Natural killer cell (primary cell): ENCODE results near the gene RAD51B. TPM values are rescaled to one million over a fixed set of nuclear protein-coding genes. Genes with fewer than 3 reads are reported as not detected.

Experiments used
- ATAC-seq, 3 donors: fragments of 150-1000 bp in 2 of 3; fragments of 200-7000 bp in 1 of 3; cut with Tn5 transposase; 1 replicate in 1 of 3; 2 replicates in 2 of 3; pipeline ENCODE4 v1.10.0; 2021; ENCODE audit warnings: mild to moderate bottlenecking in 2 of 3, moderate library complexity in 2 of 3
- DNase-seq, 2 donors: peaks; one replicate each; pipeline versions ENCODE4 v3.0.0 to v3.0.0-alpha.2; 2013 to 2021; ENCODE audit warnings: mixed read lengths in 1 of 2
- H3K27ac ChIP-seq: one replicate; pipeline ENCODE4 v1.5.1; 2013; ENCODE audit warnings: mild to moderate bottlenecking, low read length
- H3K27me3 ChIP-seq: one replicate; pipeline ENCODE4 v1.6.1; 2013; ENCODE audit warnings: low read length; ENCODE audit not compliant: control insufficient read depth, insufficient read depth
- H3K36me3 ChIP-seq: one replicate; pipeline ENCODE4 v1.6.1; 2013; ENCODE audit warnings: low read length; ENCODE audit not compliant: control insufficient read depth, insufficient read depth
- H3K4me1 ChIP-seq: one replicate; pipeline ENCODE4 v1.6.1; 2013; ENCODE audit warnings: low read length; ENCODE audit not compliant: control insufficient read depth, insufficient read depth
- H3K4me3 ChIP-seq: one replicate; pipeline ENCODE4 v1.5.1; 2013; ENCODE audit warnings: low read length
- H3K9me3 ChIP-seq: one replicate; pipeline ENCODE4 v1.6.1; 2013; ENCODE audit warnings: low read length; ENCODE audit not compliant: control insufficient read depth, insufficient read depth
- H3K27ac Mint-ChIP-seq, 2 donors: one replicate each; pipeline ENCODE4 v1.8.0; 2022; ENCODE audit warnings: mild to moderate bottlenecking in 2 of 2, mixed read lengths in 2 of 2, moderate library complexity in 1 of 2
- H3K27me3 Mint-ChIP-seq, 2 donors: one replicate each; pipeline ENCODE4 v1.8.0; 2022; ENCODE audit warnings: low read depth in 2 of 2, mixed read lengths in 2 of 2
- H3K36me3 Mint-ChIP-seq: one replicate; pipeline ENCODE4 v1.8.0; 2022; ENCODE audit warnings: mixed read lengths
- H3K4me1 Mint-ChIP-seq, 2 donors: one replicate each; pipeline ENCODE4 v1.8.0; 2022; ENCODE audit warnings: mixed read lengths in 2 of 2
- H3K4me3 Mint-ChIP-seq: one replicate; pipeline ENCODE4 v1.8.0; 2022; ENCODE audit warnings: mild to moderate bottlenecking, moderate library complexity, mixed read lengths
- H3K9me3 Mint-ChIP-seq, 2 donors: one replicate each; pipeline ENCODE4 v1.8.0; 2022; ENCODE audit warnings: mixed read lengths in 2 of 2
- WGBS: methylation state at CpG from one replicate; pipeline ENCODE4 v1.1.7; 2013; ENCODE audit warnings: missing lambda C conversion rate; ENCODE audit not compliant: insufficient coverage; 5-methylcytosine and 5-hydroxymethylcytosine counted together
- intact Hi-C: fragments of 100-400 bp; cut with micrococcal nuclease; formaldehyde crosslinking; loops from one replicate; pipeline ENCODE4 v1.14.2; 2022
- total RNA-seq, 4 donors: library from RNA; stranded (reverse); fragments of 120-200 nt in 1 of 4; gene quantifications; one replicate each; pipeline versions ENCODE4 v1.2.3 to v1.2.4, GENCODE V29; 2013 to 2022
- TF ChIP-seq, protein P1 (sequence below): fragments of 200-600 bp; IDR thresholded peaks from one replicate; pipeline ENCODE4 v1.8.0; 2022; ENCODE audit warnings: antibody characterized with exemption

Gene RAD51B
- total RNA-seq, 3 donors from 2014 or later (not counting 1 experiment from before 2014, with no cell fraction given) = 28.1 to 37.6 (median 28.6) TPM

DNA sequence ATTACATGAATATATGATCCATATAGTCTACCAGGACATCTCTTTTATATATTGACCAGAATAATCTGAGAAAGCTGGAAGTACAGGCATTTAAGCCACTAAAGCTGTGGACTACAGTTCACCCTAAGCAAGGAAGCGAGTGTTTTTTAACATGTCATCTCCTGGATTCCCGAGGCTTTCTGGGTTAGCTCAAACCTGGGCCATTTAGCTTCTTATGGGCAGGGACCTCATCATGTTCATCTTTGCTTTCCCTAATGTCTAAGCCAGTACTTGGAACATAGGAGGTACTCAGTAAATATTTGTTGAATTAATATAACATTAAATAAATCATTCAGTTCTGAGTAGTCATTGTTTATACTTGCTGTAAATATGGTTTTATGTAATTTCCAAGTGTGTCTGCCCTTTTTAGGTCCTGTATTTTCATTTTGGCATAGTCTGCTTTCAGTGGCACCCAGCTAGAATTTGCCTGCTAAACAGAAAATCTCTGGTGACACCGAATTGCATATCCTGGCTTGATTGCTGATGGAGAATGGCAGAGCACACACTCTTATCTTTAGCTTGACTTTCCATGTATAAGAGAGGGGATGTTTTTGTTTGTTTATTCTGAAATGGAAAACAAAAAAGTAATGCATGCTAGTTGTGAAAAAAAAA is 628.8 kb downstream of the RAD51B start:
- Histone ChIP-seq H3K4me3 (no peak overlapping the region), H3K36me3 (no peaks in the 10 kb centered on the region), H3K27ac (no peak overlapping the region), H3K27me3 (no peaks in the 10 kb centered on the region), H3K4me1 (no peaks in the 10 kb centered on the region), H3K9me3 (no peaks in the 10 kb centered on the region)
- no peak overlapping the region for H3K27ac Mint-ChIP-seq
- DNase-seq (no peak), ATAC-seq (no peak)
- intact Hi-C loops = no loop called here
- H3K9me3 Mint-ChIP-seq = no peaks in the 10 kb centered on the region
- WGBS = 97% methylated on average over 3 of the region's 3 CpGs
- peaks cover 0 to 5% of the 10 kb centered on the region in 2 donors for H3K4me1 Mint-ChIP-seq
- H3K27me3 Mint-ChIP-seq = no peaks in the 10 kb centered on the region
- no peaks in the 10 kb centered on the region for H3K36me3 Mint-ChIP-seq
- H3K4me3 Mint-ChIP-seq = no peak overlapping the region
- TF ChIP-seq, protein P1, sequence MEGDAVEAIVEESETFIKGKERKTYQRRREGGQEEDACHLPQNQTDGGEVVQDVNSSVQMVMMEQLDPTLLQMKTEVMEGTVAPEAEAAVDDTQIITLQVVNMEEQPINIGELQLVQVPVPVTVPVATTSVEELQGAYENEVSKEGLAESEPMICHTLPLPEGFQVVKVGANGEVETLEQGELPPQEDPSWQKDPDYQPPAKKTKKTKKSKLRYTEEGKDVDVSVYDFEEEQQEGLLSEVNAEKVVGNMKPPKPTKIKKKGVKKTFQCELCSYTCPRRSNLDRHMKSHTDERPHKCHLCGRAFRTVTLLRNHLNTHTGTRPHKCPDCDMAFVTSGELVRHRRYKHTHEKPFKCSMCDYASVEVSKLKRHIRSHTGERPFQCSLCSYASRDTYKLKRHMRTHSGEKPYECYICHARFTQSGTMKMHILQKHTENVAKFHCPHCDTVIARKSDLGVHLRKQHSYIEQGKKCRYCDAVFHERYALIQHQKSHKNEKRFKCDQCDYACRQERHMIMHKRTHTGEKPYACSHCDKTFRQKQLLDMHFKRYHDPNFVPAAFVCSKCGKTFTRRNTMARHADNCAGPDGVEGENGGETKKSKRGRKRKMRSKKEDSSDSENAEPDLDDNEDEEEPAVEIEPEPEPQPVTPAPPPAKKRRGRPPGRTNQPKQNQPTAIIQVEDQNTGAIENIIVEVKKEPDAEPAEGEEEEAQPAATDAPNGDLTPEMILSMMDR = no peak

DNA sequence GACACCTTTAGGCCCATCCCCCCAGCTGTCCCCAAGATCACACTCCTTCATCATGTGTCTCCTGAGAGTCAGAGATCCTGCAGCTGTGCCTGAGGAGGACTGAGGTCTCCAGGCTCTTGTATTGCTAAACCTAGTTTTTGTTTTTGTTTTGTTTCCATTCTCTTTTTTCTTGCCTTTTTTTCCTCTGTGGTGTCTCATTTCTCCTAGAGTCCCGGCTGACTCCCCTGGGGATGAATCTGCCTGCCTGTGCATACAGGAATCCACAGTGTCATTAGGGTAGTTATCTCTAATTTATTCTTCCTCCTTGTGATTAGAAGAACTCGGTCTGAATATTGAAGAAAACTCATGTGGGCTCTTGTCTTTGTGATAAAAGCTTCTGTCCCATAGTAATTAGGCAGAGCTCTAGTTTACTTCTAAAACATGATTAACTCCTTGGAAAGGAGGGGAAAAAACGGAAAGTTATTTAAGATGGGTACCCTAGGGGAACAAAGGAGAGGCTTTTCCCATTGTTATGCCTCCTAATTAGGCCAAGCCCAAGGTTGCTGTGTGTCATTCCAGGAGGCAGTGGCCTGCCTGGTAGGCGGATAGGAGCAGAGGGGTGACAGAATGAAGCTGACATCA is 630.1 kb downstream of the RAD51B start:
- Mint-ChIP-seq H3K27ac (no peak overlapping the region), H3K36me3 (no peaks in the 10 kb centered on the region), H3K27me3 (no peaks in the 10 kb centered on the region), H3K9me3 (no peaks in the 10 kb centered on the region), H3K4me3 (no peak overlapping the region), H3K4me1 (peaks cover 0 to 5% of the 10 kb centered on the region in 2 donors)
- Histone ChIP-seq H3K27ac (no peak overlapping the region), H3K36me3 (no peaks in the 10 kb centered on the region), H3K9me3 (no peaks in the 10 kb centered on the region), H3K4me3 (no peak overlapping the region), H3K4me1 (no peaks in the 10 kb centered on the region), H3K27me3 (no peaks in the 10 kb centered on the region)
- intact Hi-C loops = no loop called here
- 94% methylated on average over 2 of the region's 4 CpGs for WGBS
- TF ChIP-seq, protein P1 = no peak
- ATAC-seq = no peak
- DNase-seq = no peak

DNA sequence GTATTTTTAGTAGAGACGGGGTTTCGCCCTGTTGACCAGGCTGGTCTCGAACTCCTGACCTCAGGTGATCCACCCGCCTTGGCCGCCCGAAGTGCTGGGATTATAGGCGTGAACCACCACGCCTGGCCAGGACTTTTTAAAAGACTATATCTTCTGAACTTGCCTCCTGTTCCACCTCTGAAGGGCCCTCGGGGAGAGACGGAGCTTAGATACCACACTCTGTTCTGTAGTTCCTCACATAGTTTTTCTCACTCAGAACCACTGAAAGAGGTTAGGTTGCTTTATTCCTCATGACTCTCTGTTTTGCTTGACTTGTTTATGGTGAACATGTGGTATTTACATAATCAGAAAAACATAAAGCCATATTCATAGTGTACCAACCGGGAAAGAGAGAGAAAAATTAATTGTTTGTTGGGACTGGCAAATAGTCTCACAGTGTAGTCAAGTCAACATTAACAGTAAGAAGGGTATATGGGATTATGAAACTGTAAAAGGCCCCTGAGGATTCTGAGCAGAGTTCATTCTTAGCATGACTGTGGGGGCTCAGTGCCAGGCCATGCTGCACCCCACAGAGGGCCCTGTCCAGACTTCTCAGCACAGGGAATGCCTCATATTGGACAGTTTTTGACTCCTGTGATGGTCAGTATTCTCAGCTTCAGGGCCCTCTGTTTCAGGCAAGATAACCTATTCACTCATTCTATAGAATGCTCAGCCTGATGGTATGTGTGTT is 631.0 kb downstream of the RAD51B start:
- Histone ChIP-seq H3K4me3 (no peak overlapping the region), H3K36me3 (no peaks in the 10 kb centered on the region), H3K27ac (no peak overlapping the region), H3K27me3 (no peaks in the 10 kb centered on the region), H3K9me3 (no peaks in the 10 kb centered on the region), H3K4me1 (no peaks in the 10 kb centered on the region)
- Mint-ChIP-seq H3K27me3 (no peaks in the 10 kb centered on the region), H3K36me3 (no peaks in the 10 kb centered on the region), H3K9me3 (no peaks in the 10 kb centered on the region), H3K4me3 (no peak overlapping the region), H3K27ac (no peak overlapping the region), H3K4me1 (peaks cover 0 to 5% of the 10 kb centered on the region in 2 donors)
- TF ChIP-seq, protein P1 = no peak
- no peak for ATAC-seq
- WGBS = 96% methylated on average over 11 of the region's 11 CpGs
- intact Hi-C loops = no loop called here
- DNase-seq = no peak
